Erythroblast (primary cell): Measurements from ENCODE around the gene ARID1B.
A peak's percentile ranks its signal among the peaks of the same experiment; 100 is the strongest.

Experiments used
- DNase-seq, 2 experiments: peaks; one replicate each; lab custom pipeline; 2025; lab: John Stamatoyannopoulos, UW
- GATA1 ChIP-seq: IDR thresholded peaks from 2 replicates; pipeline ENCODE4 v1.6.1; 2011; ENCODE audit warnings: low read depth, mild to moderate bottlenecking, control low read depth, low read length, moderate library complexity
- POLR2A ChIP-seq: IDR thresholded peaks from 2 replicates; pipeline ENCODE4 v1.6.1; 2011; ENCODE audit warnings: mild to moderate bottlenecking, low read length

The ARID1B gene

GRCh38 chr6:157070403-157071107, 293.4 kb downstream of the ARID1B start:
- no peak for TF ChIP-seq GATA1
- TF ChIP-seq POLR2A, result no peak
- no peak for DNase-seq

- no peak for DNase-seq
- TF ChIP-seq GATA1 (no peak), POLR2A (no peak)
These were observed 294.9 kb downstream of the ARID1B start for GRCh38 chr6:157072128-157072527.

GRCh38 chr6:157073596-157073995, 296.4 kb downstream of the ARID1B start:
- TF ChIP-seq GATA1 (no peak), POLR2A (no peak)
- no peak for DNase-seq

- no peak for DNase-seq
- TF ChIP-seq POLR2A, result no peak
- TF ChIP-seq GATA1, result no peak
These were observed 297.8 kb downstream of the ARID1B start for GRCh38 chr6:157074969-157075368.

- peak in 1 of 2 experiments; percentile 28 for DNase-seq
- TF ChIP-seq POLR2A, result no peak
- no peak for TF ChIP-seq GATA1
These were observed 298.6 kb downstream of the ARID1B start for GRCh38 chr6:157075549-157076450.

GRCh38 chr6:157076451-157076822, 299.3 kb downstream of the ARID1B start:
- no peak for DNase-seq
- TF ChIP-seq POLR2A, result no peak
- TF ChIP-seq GATA1, result no peak

GRCh38 chr6:157077251-157077650, 300.1 kb downstream of the ARID1B start:
- no peak for DNase-seq
- no peak for TF ChIP-seq GATA1
- TF ChIP-seq POLR2A, result no peak

- DNase-seq, result no peak
- TF ChIP-seq POLR2A (no peak), GATA1 (no peak)
These were observed 301.1 kb downstream of the ARID1B start for GRCh38 chr6:157078326-157078725.

GRCh38 chr6:157079277-157079676, 302.1 kb downstream of the ARID1B start:
- no peak for DNase-seq
- TF ChIP-seq POLR2A (no peak), GATA1 (no peak)

- no peak for DNase-seq
- TF ChIP-seq GATA1, result no peak
- no peak for TF ChIP-seq POLR2A
These were observed 302.6 kb downstream of the ARID1B start for GRCh38 chr6:157079771-157080170.

GRCh38 chr6:157080986-157081391, 303.8 kb downstream of the ARID1B start:
- no peak for DNase-seq
- no peak for TF ChIP-seq POLR2A
- TF ChIP-seq GATA1, result no peak

- TF ChIP-seq POLR2A, result no peak
- no peak for TF ChIP-seq GATA1
- no peak for DNase-seq
These were observed 306.2 kb downstream of the ARID1B start for GRCh38 chr6:157083343-157083742.

- TF ChIP-seq GATA1 (no peak), POLR2A (no peak)
- no peak for DNase-seq
These were observed 309.5 kb downstream of the ARID1B start for GRCh38 chr6:157086632-157087031.

- no peak for DNase-seq
- TF ChIP-seq POLR2A (no peak), GATA1 (no peak)
These were observed 310.8 kb downstream of the ARID1B start for GRCh38 chr6:157087974-157088373.
